ENCODE results near the gene KMT2B. TPM values are rescaled to one million over a fixed set of nuclear protein-coding genes. Genes with fewer than 3 reads are reported as not detected.
"Not testable (repeated sequence)": the region's sequence is repeated elsewhere in the genome, so short reads cannot be mapped to it uniquely, and the experiment has no call there.

The KMT2B gene
- total RNA-seq, 1 experiment from 2014 or later: 32.2 TPM

DNA sequence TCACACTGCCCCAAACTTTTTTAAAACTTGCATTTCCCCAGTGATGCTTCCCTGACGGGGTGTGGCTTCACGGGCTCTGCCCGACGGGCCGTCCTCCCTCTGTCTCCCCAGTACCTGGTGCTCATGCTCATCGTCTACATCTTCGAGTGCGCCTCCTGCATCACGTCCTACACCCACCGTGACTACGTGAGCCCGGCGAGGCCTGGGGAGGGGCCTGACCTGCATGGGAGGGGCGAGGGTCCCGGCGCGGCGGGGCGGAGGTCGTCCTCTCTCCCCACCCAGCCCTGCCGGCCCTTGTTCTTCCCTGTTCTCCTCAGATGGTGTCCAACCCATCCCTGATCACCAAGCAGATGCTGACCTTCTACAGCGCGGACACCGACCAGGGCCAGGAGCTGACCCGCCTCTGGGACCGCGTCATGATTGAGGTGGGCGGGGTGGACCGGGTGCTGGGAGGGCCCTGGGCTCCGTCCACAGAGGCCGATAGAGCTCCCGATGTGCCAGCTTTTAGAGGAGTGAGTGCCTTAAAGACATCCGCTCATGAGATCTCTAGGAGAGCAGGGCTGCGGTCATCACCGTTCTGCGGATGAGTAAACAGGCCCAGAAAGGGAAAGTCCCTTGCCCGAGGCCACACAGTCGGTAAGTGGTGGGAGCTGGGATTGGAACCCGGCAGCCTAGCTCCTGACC lies 44.5 kb upstream of the KMT2B start:
- peak overlapping the region; percentile 43; the same call in 1 of the 2 replicates for H3K4me3 ChIP-seq
- CTCF ChIA-PET: interaction anchor here (0.6 to 1.0 kb wide), 4 partner anchors 9 to 1441 kb away, joined by 3 to 7 read pairs (median 4); no protein-coding TSS in a partner anchor
- H2AFZ ChIP-seq: peak overlapping the region; percentile 72; the same call in 1 of the 2 replicates

DNA sequence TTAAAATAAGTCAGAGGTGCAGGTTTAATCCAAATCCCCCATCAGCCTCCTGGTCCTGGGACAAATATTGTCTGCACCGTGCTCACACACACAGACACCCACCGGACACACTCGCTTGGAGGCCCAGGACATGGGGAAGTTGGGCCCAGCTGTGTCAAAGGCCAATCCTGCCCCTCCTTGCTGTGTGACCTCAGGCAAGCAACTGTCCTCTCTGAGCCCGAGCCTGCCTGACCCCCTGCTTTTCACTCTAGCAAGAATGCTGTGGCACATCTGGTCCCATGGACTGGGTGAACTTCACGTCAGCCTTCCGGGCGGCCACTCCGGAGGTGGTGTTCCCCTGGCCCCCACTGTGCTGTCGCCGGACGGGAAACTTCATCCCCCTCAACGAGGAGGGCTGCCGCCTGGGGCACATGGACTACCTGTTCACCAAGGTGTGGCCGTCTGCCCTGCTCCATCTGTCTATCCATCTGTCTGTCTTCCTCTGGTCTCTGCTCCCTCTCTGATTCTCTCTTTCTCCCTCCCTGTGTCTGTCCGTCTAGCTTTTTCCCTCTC lies 42.1 kb upstream of the KMT2B start:
- ChIA-PET POLR2A (ENCODE audit: unreplicated experiment) (no interaction called here), CTCF (interaction anchor here (0.6 kb wide), 2 partner anchors 138 to 411 kb away, joined by 4 to 11 read pairs; no protein-coding TSS in a partner anchor)
- no peaks in the 10 kb centered on the region for H3K9me3 ChIP-seq (ENCODE audit: insufficient read depth, low read depth)
- TF ChIP-seq EZH2 (IDR thresholded peaks at IDR 0.05; ENCODE audit: low read depth): no peak
- TF ChIP-seq, protein P1, sequence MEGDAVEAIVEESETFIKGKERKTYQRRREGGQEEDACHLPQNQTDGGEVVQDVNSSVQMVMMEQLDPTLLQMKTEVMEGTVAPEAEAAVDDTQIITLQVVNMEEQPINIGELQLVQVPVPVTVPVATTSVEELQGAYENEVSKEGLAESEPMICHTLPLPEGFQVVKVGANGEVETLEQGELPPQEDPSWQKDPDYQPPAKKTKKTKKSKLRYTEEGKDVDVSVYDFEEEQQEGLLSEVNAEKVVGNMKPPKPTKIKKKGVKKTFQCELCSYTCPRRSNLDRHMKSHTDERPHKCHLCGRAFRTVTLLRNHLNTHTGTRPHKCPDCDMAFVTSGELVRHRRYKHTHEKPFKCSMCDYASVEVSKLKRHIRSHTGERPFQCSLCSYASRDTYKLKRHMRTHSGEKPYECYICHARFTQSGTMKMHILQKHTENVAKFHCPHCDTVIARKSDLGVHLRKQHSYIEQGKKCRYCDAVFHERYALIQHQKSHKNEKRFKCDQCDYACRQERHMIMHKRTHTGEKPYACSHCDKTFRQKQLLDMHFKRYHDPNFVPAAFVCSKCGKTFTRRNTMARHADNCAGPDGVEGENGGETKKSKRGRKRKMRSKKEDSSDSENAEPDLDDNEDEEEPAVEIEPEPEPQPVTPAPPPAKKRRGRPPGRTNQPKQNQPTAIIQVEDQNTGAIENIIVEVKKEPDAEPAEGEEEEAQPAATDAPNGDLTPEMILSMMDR (conservative IDR thresholded peaks at IDR 0.05): no peak
- no peaks in the 10 kb centered on the region for H3K36me3 ChIP-seq (ENCODE audit: low read depth)
- no peak overlapping the region for H3K27ac ChIP-seq
- H3F3A ChIP-seq (ENCODE audit: insufficient read depth, low read depth): peaks cover 6% of the 10 kb centered on the region; the same call in 1 of the 2 replicates
- no peak overlapping the region for H3K4me2 ChIP-seq
- 0 out of 2 replicates have a peak, but pooled peaks cover 2% of the 10 kb centered on the region for H3K27me3 ChIP-seq (ENCODE audit: insufficient read depth, low read depth)
- H2AFZ ChIP-seq: no peak overlapping the region
- H3K79me2 ChIP-seq (ENCODE audit: low read depth): no peaks in the 10 kb centered on the region
- intact Hi-C loops (cut with micrococcal nuclease; ENCODE audit: unreplicated experiment): no loop called here
- H3K4me1 ChIP-seq (replicated peaks; ENCODE audit: insufficient read depth): peaks cover 6% of the 10 kb centered on the region; the same call in 1 of the 2 replicates
- no peaks in the 10 kb centered on the region for H4K20me1 ChIP-seq (ENCODE audit: insufficient read depth)
- H3K4me3 ChIP-seq: no peak overlapping the region
- H3K9me2 ChIP-seq (ENCODE audit: insufficient read depth): no peaks in the 10 kb centered on the region
- no TSS peak for BruUV-seq (replicated peaks)
- no peak for DNase-seq

More for the DNA sequence above, 44.5 kb upstream of the KMT2B start:
- H4K20me1 ChIP-seq (ENCODE audit: insufficient read depth): no peaks in the 10 kb centered on the region
- POLR2A ChIA-PET (ENCODE audit: unreplicated experiment): interaction anchor here (0.6 to 0.7 kb wide), 4 partner anchors 11 to 246 kb away, joined by 3 to 5 read pairs (median 4); no protein-coding TSS in a partner anchor
- TF ChIP-seq, protein P1 (conservative IDR thresholded peaks at IDR 0.05): no peak
- TF ChIP-seq EZH2 (IDR thresholded peaks at IDR 0.05; ENCODE audit: low read depth): no peak
- intact Hi-C loops (cut with micrococcal nuclease; ENCODE audit: unreplicated experiment): no loop called here
- peaks cover 6% of the 10 kb centered on the region; the same call in 1 of the 2 replicates for H3F3A ChIP-seq (ENCODE audit: insufficient read depth, low read depth)
- H3K79me2 ChIP-seq (ENCODE audit: low read depth): no peaks in the 10 kb centered on the region
- DNase-seq: peak in 1 of 2 experiments; percentile 59
- H3K36me3 ChIP-seq (ENCODE audit: low read depth): no peaks in the 10 kb centered on the region
- no peaks in the 10 kb centered on the region for H3K9me3 ChIP-seq (ENCODE audit: insufficient read depth, low read depth)
- no TSS peak for BruUV-seq (replicated peaks)
- peaks cover 19% of the 10 kb centered on the region for H3K27me3 ChIP-seq (ENCODE audit: insufficient read depth, low read depth)
- H3K27ac ChIP-seq: no peak overlapping the region
- no peaks in the 10 kb centered on the region for H3K9me2 ChIP-seq (ENCODE audit: insufficient read depth)
- H3K4me2 ChIP-seq: peak overlapping the region; percentile 79
- H3K4me1 ChIP-seq (replicated peaks; ENCODE audit: insufficient read depth): peaks cover 6% of the 10 kb centered on the region; the same call in 1 of the 2 replicates

DNA sequence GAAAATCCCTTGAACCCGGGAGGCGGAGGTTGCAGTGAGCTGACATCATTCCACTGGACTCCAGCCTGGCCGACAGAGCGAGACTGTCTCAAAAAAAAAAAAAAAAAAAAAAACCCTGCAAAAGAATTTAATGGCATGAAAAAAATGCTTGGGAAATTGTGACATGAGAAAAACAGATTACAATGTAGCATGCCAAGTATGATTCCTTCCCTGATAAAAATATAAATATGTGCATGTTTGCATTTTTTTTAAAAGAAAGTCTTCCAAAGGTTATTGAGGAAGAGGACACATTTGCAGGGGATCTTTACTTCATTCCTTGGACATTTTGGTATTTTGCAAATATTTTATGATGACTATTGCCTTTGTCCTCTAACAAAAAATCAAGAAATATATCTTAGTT lies 28.0 kb upstream of the KMT2B start:
- no peaks in the 10 kb centered on the region for H3K9me2 ChIP-seq (ENCODE audit: insufficient read depth)
- no peak overlapping the region for H3K4me2 ChIP-seq
- no peak overlapping the region for H2AFZ ChIP-seq
- H3K4me1 ChIP-seq (replicated peaks; ENCODE audit: insufficient read depth): peaks cover 13% of the 10 kb centered on the region
- no peaks in the 10 kb centered on the region for H3K79me2 ChIP-seq (ENCODE audit: low read depth)
- H3K9me3 ChIP-seq (ENCODE audit: insufficient read depth, low read depth): no peaks in the 10 kb centered on the region
- H3F3A ChIP-seq (ENCODE audit: insufficient read depth, low read depth): no peaks in the 10 kb centered on the region
- intact Hi-C loops (cut with micrococcal nuclease; ENCODE audit: unreplicated experiment): loop anchor here (5.0 kb wide), 1 partner anchor 178 kb away; the partner anchor contains the start of gene DMKN
- BruUV-seq (replicated peaks): no TSS peak
- DNase-seq: no peak
- no peaks in the 10 kb centered on the region for H3K36me3 ChIP-seq (ENCODE audit: low read depth)
- no peak overlapping the region for H3K27ac ChIP-seq
- POLR2A ChIA-PET (ENCODE audit: unreplicated experiment): interaction anchor here (0.6 kb wide), 1 partner anchor 645 kb away, joined by 3 read pairs; no protein-coding TSS in a partner anchor
- H4K20me1 ChIP-seq (ENCODE audit: insufficient read depth): no peaks in the 10 kb centered on the region
- H3K4me3 ChIP-seq: no peak overlapping the region
- H3K27me3 ChIP-seq (ENCODE audit: insufficient read depth, low read depth): no peaks in the 10 kb centered on the region
- CTCF ChIA-PET: no interaction called here
- no peak for TF ChIP-seq EZH2 (IDR thresholded peaks at IDR 0.05; ENCODE audit: low read depth)

DNA sequence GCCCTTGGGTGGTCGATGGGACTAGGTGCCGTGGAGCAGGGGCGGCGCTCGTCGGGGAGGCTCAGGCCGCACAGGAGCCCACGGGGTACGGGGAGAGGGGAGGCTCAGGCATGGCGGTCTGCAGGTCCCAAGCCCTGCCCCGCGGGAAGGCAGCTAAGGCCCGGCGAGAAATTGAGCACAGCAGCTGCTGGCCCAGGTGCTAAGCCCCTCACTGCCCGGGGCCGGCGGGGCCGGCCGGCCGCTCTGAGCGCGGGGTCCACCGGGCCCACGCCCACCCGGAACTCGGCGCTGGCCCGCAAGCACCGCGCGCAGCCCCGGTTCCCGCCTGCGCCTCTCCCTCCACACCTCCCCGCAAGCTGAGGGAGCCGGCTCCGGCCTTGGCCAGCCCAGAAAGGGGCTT lies 26.7 kb upstream of the KMT2B start:
- H3K9me2 ChIP-seq (ENCODE audit: insufficient read depth); POLR2A ChIA-PET (ENCODE audit: unreplicated experiment); H3K27ac ChIP-seq; BruUV-seq (replicated peaks); H4K20me1 ChIP-seq (ENCODE audit: insufficient read depth); H3K4me2 ChIP-seq; DNase-seq; H3K79me2 ChIP-seq (ENCODE audit: low read depth); H3K4me3 ChIP-seq; H3K27me3 ChIP-seq (ENCODE audit: insufficient read depth, low read depth); H3F3A ChIP-seq (ENCODE audit: insufficient read depth, low read depth); H2AFZ ChIP-seq; H3K36me3 ChIP-seq (ENCODE audit: low read depth); H3K9me3 ChIP-seq (ENCODE audit: insufficient read depth, low read depth): not testable (repeated sequence)
- intact Hi-C loops (cut with micrococcal nuclease; ENCODE audit: unreplicated experiment): loop anchor here (5.0 kb wide), 1 partner anchor 179 kb away; the partner anchor contains the start of gene DMKN
- CTCF ChIA-PET: interaction anchor here (0.6 kb wide), 1 partner anchor 35 kb away, joined by 9 read pairs; no protein-coding TSS in a partner anchor
- peaks cover 13% of the 10 kb centered on the region for H3K4me1 ChIP-seq (replicated peaks; ENCODE audit: insufficient read depth)

Measured in PC-9 (cell line).